ENCODE data around the gene CCDC6. TPM values are rescaled to one million over a fixed set of nuclear protein-coding genes. Genes with fewer than 3 reads are reported as not detected.

The CCDC6 gene
- total and polyA plus RNA-seq, 11 donors: 3.7 to 47.1 (median 17.4) TPM

- no peak for ATAC-seq
- WGBS, 4 donors: 79 to 85% (median 83%) methylated on average over 3 of the region's 3 CpGs
- Histone ChIP-seq H3K4me3 (no peak overlapping the region), H3K27me3 (no peaks in the 10 kb centered on the region), H3K4me1 (peaks cover 0 to 53% (median 22%) of the 10 kb centered on the region in 12 donors), H3K9me3 (no peaks in the 10 kb centered on the region), H3K27ac (no peak overlapping the region), H3K36me3 (peaks cover 0 to 12% (median under 1%) of the 10 kb centered on the region in 9 donors)
- TF ChIP-seq POLR2A (IDR thresholded peaks at IDR 0.05): no peak
- no peak for TF ChIP-seq CTCF (IDR thresholded peaks at IDR 0.05)
- no peak for DNase-seq
- intact Hi-C loops (cut with DNase I): no loop called here
Measured at GRCh38 chr10:59856104-59856503, 50.3 kb downstream of the CCDC6 start.

- H3K4me3 ChIP-seq: no peak overlapping the region
- no peaks in the 10 kb centered on the region for H3K9me3 ChIP-seq
- no peaks in the 10 kb centered on the region for H3K27me3 ChIP-seq
- no peak for TF ChIP-seq CTCF (IDR thresholded peaks at IDR 0.05)
- TF ChIP-seq POLR2A (IDR thresholded peaks at IDR 0.05): no peak
- DNase-seq (no peak), ATAC-seq (no peak)
- peaks cover 0 to 25% (median 10%) of the 10 kb centered on the region in 9 donors for H3K36me3 ChIP-seq
- intact Hi-C loops (cut with DNase I): no loop called here
- 92 to 94% (median 93%) methylated on average over 4 of the region's 4 CpGs for WGBS, 4 donors
- H3K4me1 ChIP-seq: peaks cover 0 to 53% (median 22%) of the 10 kb centered on the region in 12 donors
- H3K27ac ChIP-seq: peak overlapping the region in 1 of 12 donors; percentile 19
Measured at GRCh38 chr10:59854571-59854970, 51.8 kb downstream of the CCDC6 start.

GRCh38 chr10:59852670-59853069 is 53.7 kb downstream of the CCDC6 start:
- Histone ChIP-seq H3K4me1 (peaks cover 0 to 45% (median 18%) of the 10 kb centered on the region in 12 donors), H3K36me3 (peaks cover 0 to 44% (median 29%) of the 10 kb centered on the region in 9 donors), H3K27me3 (no peaks in the 10 kb centered on the region), H3K9me3 (no peaks in the 10 kb centered on the region), H3K27ac (no peak overlapping the region), H3K4me3 (peak overlapping the region in 3 of 12 donors; percentile 10 to 28 (median 13))
- WGBS, 4 donors: 73 to 92% (median 76%) methylated on average over 1 of the region's 1 CpG
- ATAC-seq: no peak
- no peak for DNase-seq
- intact Hi-C loops (cut with DNase I): no loop called here
- TF ChIP-seq CTCF (IDR thresholded peaks at IDR 0.05) (no peak), POLR2A (IDR thresholded peaks at IDR 0.05) (no peak)

- H3K4me3 ChIP-seq: peak overlapping the region in 1 of 12 donors; percentile 13
- no peak for TF ChIP-seq CTCF (IDR thresholded peaks at IDR 0.05)
- ATAC-seq: no peak
- no peaks in the 10 kb centered on the region for H3K27me3 ChIP-seq
- no peaks in the 10 kb centered on the region for H3K9me3 ChIP-seq
- intact Hi-C loops (cut with DNase I): no loop called here
- H3K27ac ChIP-seq: no peak overlapping the region
- peaks cover 0 to 36% (median 15%) of the 10 kb centered on the region in 12 donors for H3K4me1 ChIP-seq
- WGBS, 4 donors: 84 to 91% (median 90%) methylated on average over 4 of the region's 4 CpGs
- DNase-seq: no peak
- peaks cover 0 to 48% (median 30%) of the 10 kb centered on the region in 9 donors for H3K36me3 ChIP-seq
Measured at GRCh38 chr10:59851864-59852263, 54.5 kb downstream of the CCDC6 start.
